Measurements from ENCODE around the gene BPI. TPM values are rescaled to one million over a fixed set of nuclear protein-coding genes. Genes with fewer than 3 reads are reported as not detected.
"Not testable (repeated sequence)": the region's sequence is repeated elsewhere in the genome, so short reads cannot be mapped to it uniquely, and the experiment has no call there.

The BPI gene
- total RNA-seq, 1 experiment from 2014 or later, result not detected

- H3K27me3 ChIP-seq (ENCODE audit: insufficient read depth, low read length); H2AFZ ChIP-seq (ENCODE audit: low read depth, low read length, poor library complexity, severe bottlenecking); H3K27ac ChIP-seq (ENCODE audit: low read depth, low read length); DNase-seq (ENCODE audit: low read depth, low spot score); RAD21 ChIA-PET (ENCODE audit: low non-redundant PET in 1 of 2, low total read pairs in 2 of 2, uncharacterized antibody in 2 of 2, unreplicated experiment in 2 of 2); H3K36me3 ChIP-seq (ENCODE audit: control insufficient read depth in 1 of 2, insufficient read depth in 2 of 2, low read length in 2 of 2); POLR2A ChIA-PET; H3K4me2 ChIP-seq (ENCODE audit: low read length); H4K20me1 ChIP-seq (ENCODE audit: insufficient read depth); BruUV-seq (replicated peaks); H3K79me2 ChIP-seq (ENCODE audit: insufficient read depth, low read length); H3K9me3 ChIP-seq (ENCODE audit: control insufficient read depth in 1 of 2, insufficient read depth in 1 of 2, low read depth in 1 of 2, low read length in 2 of 2); CTCF ChIA-PET; H3K9me2 ChIP-seq (ENCODE audit: insufficient read depth); H3K4me3 ChIP-seq (replicated peaks in 1 of 2; ENCODE audit: low read depth in 1 of 2, low read length in 2 of 2); H3K9ac ChIP-seq (ENCODE audit: low read length); intact Hi-C loops (cut with micrococcal nuclease): not testable (repeated sequence)
- 0 out of 2 replicates have a peak, but pooled peaks have one; percentile 20 for ATAC-seq
- peaks cover 7 to 15% of the 10 kb centered on the region in 2 experiments; a peak in 3 of 4 replicates for H3K4me1 ChIP-seq (ENCODE audit: control insufficient read depth in 1 of 2, insufficient read depth in 2 of 2, low read length in 2 of 2)
- peak in 2 of 3 experiments; percentile 18 to 30; a peak in 2 of 6 replicates for TF ChIP-seq CTCF (IDR thresholded peaks at IDR 0.05 in 2 of 3, conservative IDR thresholded peaks at IDR 0.05 in 1 of 3; ENCODE audit: borderline replicate concordance in 1 of 3, insufficient read depth in 1 of 3, low read depth in 2 of 3, low read length in 2 of 3)
These were observed 22.6 kb upstream of the BPI start for GRCh38 chr20:38281176-38281915.

- Histone ChIP-seq H3K4me3 (replicated peaks in 1 of 2; ENCODE audit: low read depth in 1 of 2, low read length in 2 of 2) (no peak overlapping the region), H3K27ac (ENCODE audit: low read depth, low read length) (no peak overlapping the region), H3K9me2 (ENCODE audit: insufficient read depth) (no peaks in the 10 kb centered on the region), H3K27me3 (ENCODE audit: insufficient read depth, low read length) (no peaks in the 10 kb centered on the region), H3K36me3 (ENCODE audit: control insufficient read depth in 1 of 2, insufficient read depth in 2 of 2, low read length in 2 of 2) (no peaks in the 10 kb centered on the region), H2AFZ (ENCODE audit: low read depth, low read length, poor library complexity, severe bottlenecking) (no peak overlapping the region), H4K20me1 (ENCODE audit: insufficient read depth) (no peaks in the 10 kb centered on the region), H3K4me1 (ENCODE audit: control insufficient read depth in 1 of 2, insufficient read depth in 2 of 2, low read length in 2 of 2) (peaks cover 7 to 15% of the 10 kb centered on the region in 2 experiments; a peak in 3 of 4 replicates), H3K79me2 (ENCODE audit: insufficient read depth, low read length) (no peaks in the 10 kb centered on the region), H3K9ac (ENCODE audit: low read length) (no peak overlapping the region), H3K4me2 (ENCODE audit: low read length) (no peak overlapping the region), H3K9me3 (ENCODE audit: control insufficient read depth in 1 of 2, insufficient read depth in 1 of 2, low read depth in 1 of 2, low read length in 2 of 2) (no peaks in the 10 kb centered on the region; a peak in 1 of 4 replicates)
- intact Hi-C loops (cut with micrococcal nuclease), result no loop called here
- DNase-seq (ENCODE audit: low read depth, low spot score) (no peak), ATAC-seq (no peak)
- CTCF ChIA-PET, result no interaction called here
- TF ChIP-seq CTCF (IDR thresholded peaks at IDR 0.05 in 2 of 3, conservative IDR thresholded peaks at IDR 0.05 in 1 of 3; ENCODE audit: borderline replicate concordance in 1 of 3, insufficient read depth in 1 of 3, low read depth in 2 of 3, low read length in 2 of 3), result no peak
- TF ChIP-seq FOSL1 (IDR thresholded peaks at IDR 0.05; ENCODE audit: low read depth), result no peak
- no peak for TF ChIP-seq CEBPB (IDR thresholded peaks at IDR 0.05; ENCODE audit: low read depth)
- TF ChIP-seq POLR2AphosphoS5 (IDR thresholded peaks at IDR 0.05; ENCODE audit: low read depth, low read length), result no peak
- TF ChIP-seq JUND (IDR thresholded peaks at IDR 0.05), result no peak
- TF ChIP-seq ELF1 (IDR thresholded peaks at IDR 0.05; ENCODE audit: borderline replicate concordance, low read depth), result no peak
- TF ChIP-seq SP1 (IDR thresholded peaks at IDR 0.05; ENCODE audit: low read depth), result no peak
- TF ChIP-seq RAD21 (IDR thresholded peaks at IDR 0.05; ENCODE audit: low read depth), result no peak
- TF ChIP-seq EGR1 (IDR thresholded peaks at IDR 0.05; ENCODE audit: low read depth), result no peak
- TF ChIP-seq REST (IDR thresholded peaks at IDR 0.05; ENCODE audit: low read depth), result no peak
- no peak for TF ChIP-seq MAX (IDR thresholded peaks at IDR 0.05)
- no TSS peak for BruUV-seq (replicated peaks)
- POLR2A ChIA-PET, result no interaction called here
- RAD21 ChIA-PET (ENCODE audit: low non-redundant PET in 1 of 2, low total read pairs in 2 of 2, uncharacterized antibody in 2 of 2, unreplicated experiment in 2 of 2), result no interaction called here
These were observed 20.7 kb upstream of the BPI start for GRCh38 chr20:38283236-38283635.
